HG02884 (cell line): Measurements from ENCODE around the gene DUT.

ENCODE experiments used
- ATAC-seq: cut with Tn5 transposase; IDR thresholded peaks from one replicate; pipeline ENCODE4 v1.9.1; 2021; ENCODE audit warnings: mild to moderate bottlenecking, moderate library complexity; ENCODE audit not compliant: unreplicated experiment

Gene DUT

GRCh38 chr15:48330855-48331795, at the start of gene DUT:
DUT (plus strand) TSS chr15:48331429; CDS start chr15:48331516, 87 bp downstream.
- peak; percentile 82 for ATAC-seq

- ATAC-seq = no peak
Measured at GRCh38 chr15:48281674-48282073, 49.6 kb upstream of the DUT start.

- no peak for ATAC-seq
Measured at GRCh38 chr15:48282216-48282615, 49.0 kb upstream of the DUT start.

- no peak for ATAC-seq
Measured at GRCh38 chr15:48283396-48284145, 47.7 kb upstream of the DUT start.

- ATAC-seq = peak; percentile 82
Measured at GRCh38 chr15:48285329-48286214, 45.7 kb upstream of the DUT start.

- ATAC-seq = no peak
Measured at GRCh38 chr15:48289628-48290027, 41.6 kb upstream of the DUT start.

GRCh38 chr15:48292458-48292857, 38.8 kb upstream of the DUT start:
- ATAC-seq = no peak

- ATAC-seq = no peak
Measured at GRCh38 chr15:48297668-48298067, 33.6 kb upstream of the DUT start.

GRCh38 chr15:48298914-48299313, 32.3 kb upstream of the DUT start:
- no peak for ATAC-seq

- no peak for ATAC-seq
Measured at GRCh38 chr15:48300038-48300437, 31.2 kb upstream of the DUT start.

GRCh38 chr15:48304398-48304797, 26.8 kb upstream of the DUT start:
- ATAC-seq = no peak

- no peak for ATAC-seq
Measured at GRCh38 chr15:48306639-48307038, 24.6 kb upstream of the DUT start.

GRCh38 chr15:48307586-48307985, 23.6 kb upstream of the DUT start:
- no peak for ATAC-seq

- ATAC-seq = no peak
Measured at GRCh38 chr15:48309740-48310139, 21.5 kb upstream of the DUT start.

- ATAC-seq = no peak
Measured at GRCh38 chr15:48313216-48313615, 18.0 kb upstream of the DUT start.

GRCh38 chr15:48315041-48315440, 16.2 kb upstream of the DUT start:
- no peak for ATAC-seq

- ATAC-seq = no peak
Measured at GRCh38 chr15:48317221-48317620, 14.0 kb upstream of the DUT start.

GRCh38 chr15:48318131-48318530, 13.1 kb upstream of the DUT start:
- ATAC-seq = no peak

GRCh38 chr15:48323294-48323693, 7.9 kb upstream of the DUT start:
- no peak for ATAC-seq

GRCh38 chr15:48324949-48325348, 6.3 kb upstream of the DUT start:
- no peak for ATAC-seq

GRCh38 chr15:48325400-48325799, 5.8 kb upstream of the DUT start:
- no peak for ATAC-seq
